Stimulated activated naive B cell treated with anti-CD40 and anti-IgM and Interleukin-4, amounts not matched to agents 10 μg/mL and 1 μg/mL and 100 μg/mL, for 72 hours (primary cell): Measurements from ENCODE around the gene LYPD1.

Experiments used
- ATAC-seq, 2 donors: fragments of 150-1000 bp; cut with Tn5 transposase; replicated peaks; 2 replicates each; pipeline ENCODE4 v1.10.0; 2021; ENCODE audit warnings: moderate library complexity in 1 of 2
- DNase-seq: peaks from one replicate; pipeline ENCODE4 v3.0.0; 2021
- H3K27ac Mint-ChIP-seq: one replicate; pipeline ENCODE4 v1.8.0; 2022; ENCODE audit warnings: mild to moderate bottlenecking, mixed read lengths
- H3K27me3 Mint-ChIP-seq, 2 donors: one replicate each; pipeline ENCODE4 v1.8.0; 2022; ENCODE audit warnings: mixed read lengths in 2 of 2
- H3K36me3 Mint-ChIP-seq, 2 donors: one replicate each; pipeline ENCODE4 v1.8.0; 2022; ENCODE audit warnings: mixed read lengths in 2 of 2, mild to moderate bottlenecking in 1 of 2
- H3K4me1 Mint-ChIP-seq, 2 donors: one replicate each; pipeline ENCODE4 v1.8.0; 2022; ENCODE audit warnings: mixed read lengths in 2 of 2, mild to moderate bottlenecking in 1 of 2
- H3K4me3 Mint-ChIP-seq, 2 donors: one replicate each; pipeline ENCODE4 v1.8.0; 2022; ENCODE audit warnings: mild to moderate bottlenecking in 2 of 2, mixed read lengths in 2 of 2, moderate library complexity in 1 of 2
- H3K9me3 Mint-ChIP-seq, 2 donors: one replicate each; pipeline ENCODE4 v1.8.0; 2022; ENCODE audit warnings: mixed read lengths in 2 of 2, mild to moderate bottlenecking in 1 of 2

LYPD1 gene

DNA sequence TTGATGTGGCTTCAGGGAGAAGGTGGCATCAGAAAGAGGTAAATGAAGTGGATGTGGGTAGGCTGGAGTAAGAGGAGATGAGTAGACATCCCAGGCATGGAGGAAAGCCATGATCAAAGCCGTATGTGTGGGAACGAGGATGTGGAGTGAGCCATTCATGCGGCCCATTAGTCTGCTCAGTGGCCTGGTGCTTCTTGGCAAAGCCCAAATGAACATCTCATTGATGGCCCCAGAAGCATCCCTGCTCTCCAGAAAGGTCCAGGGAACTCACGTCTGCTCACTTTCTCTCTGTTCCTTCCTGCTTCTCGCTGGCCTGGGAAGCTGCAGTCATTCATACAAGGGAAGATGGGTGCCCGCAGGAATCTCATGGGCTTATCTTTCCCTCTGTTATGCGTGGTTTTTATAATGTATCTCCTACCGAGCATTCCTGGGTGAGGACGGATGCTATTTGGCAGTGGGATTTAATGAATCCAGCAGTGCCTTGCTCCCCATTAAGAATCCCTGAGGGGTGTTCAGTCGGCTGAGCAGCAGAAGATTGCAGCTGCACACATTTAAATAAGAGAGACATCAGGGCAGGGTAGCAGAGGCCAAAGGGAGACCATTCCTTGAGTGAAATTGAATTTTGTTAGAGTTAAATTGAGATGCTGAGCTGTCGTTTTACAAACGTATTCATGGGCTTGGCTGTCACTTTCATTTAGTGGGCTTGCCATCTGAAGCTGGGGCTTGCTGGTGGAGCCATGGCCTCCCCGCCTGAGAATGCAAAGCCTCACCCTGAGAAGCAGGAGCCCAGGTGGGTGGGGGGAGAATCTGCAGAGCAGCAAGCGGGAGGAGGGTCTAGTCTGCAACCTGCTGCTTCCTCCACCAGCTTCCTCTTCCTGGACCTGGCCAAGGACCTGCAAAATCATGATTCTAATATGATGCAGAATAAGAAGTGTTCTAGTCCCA is 64.5 kb downstream of the LYPD1 start:
- Mint-ChIP-seq H3K27ac (no peak overlapping the region), H3K4me3 (no peak overlapping the region), H3K4me1 (no peaks in the 10 kb centered on the region), H3K27me3 (peaks cover 0 to 3% of the 10 kb centered on the region in 2 donors), H3K9me3 (peaks cover 0 to 4% of the 10 kb centered on the region in 2 donors), H3K36me3 (no peaks in the 10 kb centered on the region)
- ATAC-seq (no peak), DNase-seq (no peak)

DNA sequence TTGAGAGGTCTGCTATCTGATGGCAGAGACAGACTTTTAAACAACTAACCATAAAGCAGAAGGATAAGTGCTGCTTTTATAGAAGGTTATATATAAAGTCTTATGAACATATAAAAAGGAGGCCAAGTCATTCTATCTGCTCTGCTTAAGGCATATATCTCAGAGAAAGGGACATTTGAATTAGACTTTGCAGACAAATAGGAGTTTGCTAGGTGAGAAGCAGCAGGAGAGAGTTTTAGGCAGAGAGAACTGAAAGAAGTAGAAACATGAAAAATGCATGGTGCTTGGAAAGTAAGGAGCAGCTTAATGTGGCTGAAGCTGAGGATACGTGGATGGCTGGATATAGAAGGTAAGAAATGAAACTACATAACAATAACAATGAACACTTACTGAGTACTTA is 65.4 kb downstream of the LYPD1 start:
- peaks cover 0 to 3% of the 10 kb centered on the region in 2 donors for H3K9me3 Mint-ChIP-seq
- H3K27me3 Mint-ChIP-seq: peaks cover 3 to 6% of the 10 kb centered on the region in 2 donors
- H3K4me3 Mint-ChIP-seq: no peak overlapping the region
- no peaks in the 10 kb centered on the region for H3K36me3 Mint-ChIP-seq
- no peaks in the 10 kb centered on the region for H3K4me1 Mint-ChIP-seq
- no peak overlapping the region for H3K27ac Mint-ChIP-seq
- ATAC-seq (no peak), DNase-seq (no peak)

DNA sequence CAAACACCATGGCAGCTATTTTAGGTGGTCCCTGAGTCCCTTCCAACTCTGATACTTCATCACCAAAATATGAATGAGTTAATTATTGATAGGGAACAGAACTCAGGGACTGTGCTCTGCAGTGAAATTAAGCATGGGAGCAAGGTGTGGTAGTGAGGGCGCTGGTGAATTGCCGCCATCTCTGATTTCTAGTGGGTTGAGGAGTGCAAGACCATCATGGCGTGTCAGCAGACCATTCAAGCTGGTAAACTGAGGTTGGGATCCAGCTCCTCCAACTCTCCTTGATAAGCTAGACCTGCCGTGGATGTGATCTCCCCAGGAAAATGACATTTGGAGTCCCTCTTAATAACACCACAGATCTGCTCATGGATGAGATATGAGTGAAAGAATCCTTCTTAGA is 70.4 kb downstream of the LYPD1 start:
- DNase-seq (no peak), ATAC-seq (no peak)
- Mint-ChIP-seq H3K36me3 (no peaks in the 10 kb centered on the region), H3K9me3 (peaks cover 1 to 4% of the 10 kb centered on the region in 2 donors), H3K4me1 (no peaks in the 10 kb centered on the region), H3K27me3 (peaks cover 6 to 9% of the 10 kb centered on the region in 2 donors), H3K4me3 (no peak overlapping the region), H3K27ac (no peak overlapping the region)

DNA sequence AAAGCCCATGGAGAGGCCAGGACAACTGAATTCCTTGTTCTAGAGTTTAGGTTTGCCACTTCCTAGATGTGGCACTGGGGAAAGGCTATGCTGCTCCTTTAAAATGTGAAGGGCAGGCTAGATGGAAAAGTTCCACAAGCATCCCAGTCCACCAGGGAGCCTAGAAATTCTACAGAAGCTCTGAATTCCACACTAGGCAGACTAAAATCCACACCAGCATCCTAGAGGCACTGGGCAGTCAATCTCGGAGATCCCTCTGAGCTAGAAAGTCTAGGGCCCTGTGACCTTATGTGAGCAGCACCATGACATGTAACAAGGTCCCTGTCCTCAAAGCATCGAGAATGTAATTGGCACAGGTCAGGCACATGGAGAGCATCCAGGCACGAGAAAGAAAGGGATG is 71.5 kb downstream of the LYPD1 start:
- Mint-ChIP-seq H3K4me3 (no peak overlapping the region), H3K36me3 (no peaks in the 10 kb centered on the region), H3K4me1 (no peaks in the 10 kb centered on the region), H3K9me3 (peaks cover 1 to 4% of the 10 kb centered on the region in 2 donors), H3K27ac (no peak overlapping the region), H3K27me3 (peaks cover 6 to 9% of the 10 kb centered on the region in 2 donors)
- ATAC-seq (no peak), DNase-seq (no peak)

DNA sequence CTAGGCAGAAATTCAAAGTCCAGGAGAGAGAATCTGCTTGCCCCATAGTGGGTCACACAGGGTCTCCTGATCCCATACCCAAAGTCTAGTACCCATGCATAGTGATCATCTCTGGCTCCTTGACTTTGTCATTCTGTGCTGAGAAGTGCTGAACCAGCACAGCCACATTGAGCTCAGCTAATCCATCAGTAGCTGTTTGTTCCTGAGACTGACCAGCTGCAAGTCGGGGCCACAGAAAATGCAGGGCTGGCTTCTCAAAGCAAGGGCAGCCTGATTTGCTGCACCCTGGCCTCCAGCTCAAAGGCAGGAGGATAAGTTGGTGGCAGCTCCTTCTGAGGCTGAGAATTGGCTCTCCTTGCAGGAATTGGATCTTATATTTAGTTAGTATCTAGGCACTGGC is 72.2 kb downstream of the LYPD1 start:
- ATAC-seq: no peak
- Mint-ChIP-seq H3K27ac (no peak overlapping the region), H3K36me3 (no peaks in the 10 kb centered on the region), H3K27me3 (peaks cover 6 to 9% of the 10 kb centered on the region in 2 donors), H3K9me3 (peaks cover 1 to 4% of the 10 kb centered on the region in 2 donors), H3K4me3 (no peak overlapping the region), H3K4me1 (no peaks in the 10 kb centered on the region)
- no peak for DNase-seq

DNA sequence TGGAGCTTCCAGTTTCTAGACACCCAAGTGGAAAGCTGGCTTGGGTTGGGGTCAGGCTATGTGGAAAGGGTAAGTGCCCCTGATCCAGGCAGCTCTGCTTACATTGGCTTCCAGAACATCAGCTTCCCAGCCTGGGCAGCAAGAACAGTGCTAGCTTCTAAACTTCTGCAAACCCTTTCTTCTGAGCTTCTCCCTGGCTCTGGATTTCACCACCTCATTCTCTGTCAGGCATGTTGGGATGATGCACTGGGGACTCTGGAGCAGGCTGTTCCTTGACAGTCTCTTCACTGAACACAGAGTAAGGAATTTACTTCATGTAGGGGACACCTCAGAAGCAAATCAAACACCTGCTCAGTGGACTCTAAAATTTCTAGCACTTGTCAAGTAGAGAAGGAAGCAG is 72.8 kb downstream of the LYPD1 start:
- H3K4me3 Mint-ChIP-seq: no peak overlapping the region
- DNase-seq: no peak
- no peak for ATAC-seq
- H3K4me1 Mint-ChIP-seq: no peaks in the 10 kb centered on the region
- peaks cover 2 to 7% of the 10 kb centered on the region in 2 donors for H3K9me3 Mint-ChIP-seq
- no peaks in the 10 kb centered on the region for H3K36me3 Mint-ChIP-seq
- no peak overlapping the region for H3K27ac Mint-ChIP-seq
- H3K27me3 Mint-ChIP-seq: peaks cover 6 to 9% of the 10 kb centered on the region in 2 donors

DNA sequence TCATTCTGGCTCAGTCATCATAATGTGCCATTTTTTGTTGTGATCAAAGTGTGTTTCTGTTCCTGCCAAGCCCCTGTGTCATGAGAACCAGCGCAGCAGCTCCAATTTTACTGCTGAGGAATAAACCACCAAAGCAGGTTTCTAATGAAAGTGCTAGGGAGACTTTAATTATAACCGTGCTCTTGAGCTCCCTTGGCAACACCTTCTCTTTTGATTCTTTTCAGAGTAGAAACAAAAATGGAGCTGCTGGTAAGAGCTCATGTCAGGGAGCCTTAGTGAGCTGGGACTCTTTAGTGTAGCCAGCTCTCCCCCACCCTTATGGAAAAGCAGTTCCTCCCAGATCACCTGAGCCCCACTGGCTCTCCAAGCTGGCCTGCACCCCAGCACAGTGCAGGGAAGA is 74.3 kb downstream of the LYPD1 start:
- H3K27me3 Mint-ChIP-seq: peaks cover 6 to 9% of the 10 kb centered on the region in 2 donors
- ATAC-seq: no peak
- H3K4me3 Mint-ChIP-seq: no peak overlapping the region
- no peak for DNase-seq
- H3K9me3 Mint-ChIP-seq: peaks cover 5 to 11% of the 10 kb centered on the region in 2 donors
- no peak overlapping the region for H3K27ac Mint-ChIP-seq
- H3K36me3 Mint-ChIP-seq: no peaks in the 10 kb centered on the region
- no peaks in the 10 kb centered on the region for H3K4me1 Mint-ChIP-seq

DNA sequence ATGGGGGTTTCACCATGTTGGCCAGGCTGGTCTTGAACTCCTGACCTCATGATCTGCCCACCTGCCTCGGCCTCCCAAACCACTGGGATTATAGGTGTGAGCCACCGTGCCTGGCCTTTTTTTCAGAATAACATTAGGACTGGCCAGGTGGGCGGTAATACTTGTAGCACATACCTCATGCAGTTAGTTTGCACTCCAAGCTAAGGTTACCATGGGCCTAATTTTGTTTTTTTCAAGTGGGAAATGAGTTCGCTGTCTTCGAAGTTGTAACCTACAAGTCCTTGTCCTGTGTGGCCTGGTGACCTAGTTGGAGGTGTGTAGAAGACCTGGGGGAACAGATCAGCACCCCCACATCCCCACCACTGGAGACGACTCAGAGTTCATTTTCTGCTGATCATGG is 74.8 kb downstream of the LYPD1 start:
- ATAC-seq (no peak), DNase-seq (no peak)
- Mint-ChIP-seq H3K9me3 (peaks cover 4 to 14% of the 10 kb centered on the region in 2 donors), H3K27ac (no peak overlapping the region), H3K36me3 (no peaks in the 10 kb centered on the region), H3K27me3 (peaks cover 4 to 9% of the 10 kb centered on the region in 2 donors), H3K4me1 (no peaks in the 10 kb centered on the region), H3K4me3 (no peak overlapping the region)
